Mucosa of gallbladder (tissue), 1 donor: Measurements from ENCODE around the gene BHLHE40. TPM values are rescaled to one million over a fixed set of nuclear protein-coding genes. Genes with fewer than 3 reads are reported as not detected.
"Not testable (repeated sequence)": the region's sequence is repeated elsewhere in the genome, so short reads cannot be mapped to it uniquely, and the experiment has no call there.

Experiments
- DNase-seq: peaks from one replicate; pipeline ENCODE4 v3.0.0-alpha.2; 2020; ENCODE audit warnings: low spot score
- total RNA-seq: library from RNA; stranded (reverse); gene quantifications from one replicate; pipeline ENCODE4 v1.2.1, GENCODE V29; 2021
- donor health status: DM: no; HTN: no; CAD: no.

Gene BHLHE40
- total RNA-seq, 1 donor from 2014 or later: 56.5 TPM

DNA sequence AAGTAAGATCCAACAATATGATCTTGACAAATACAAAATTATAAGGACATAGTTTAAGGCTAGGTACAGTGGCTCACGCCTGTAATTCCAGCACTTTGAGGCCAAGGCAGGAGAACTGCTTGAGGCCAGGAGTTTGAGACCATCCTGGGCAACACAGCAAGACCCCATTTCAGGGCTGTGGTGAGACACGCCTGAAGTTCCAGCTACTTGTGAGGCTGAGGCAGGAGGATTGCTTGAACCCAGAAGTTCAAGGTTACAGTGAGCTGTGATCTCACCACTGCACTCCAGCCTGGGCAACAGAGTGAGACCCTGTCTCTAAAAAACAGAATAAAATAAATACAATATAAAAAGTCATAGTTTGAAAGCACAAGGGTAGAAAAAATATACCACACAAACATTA, 17.4 kb upstream of the BHLHE40 start:
- DNase-seq: not testable (repeated sequence)

GRCh38 chr3:4963669-4964570, 15.3 kb upstream of the BHLHE40 start:
- no peak for DNase-seq

DNA sequence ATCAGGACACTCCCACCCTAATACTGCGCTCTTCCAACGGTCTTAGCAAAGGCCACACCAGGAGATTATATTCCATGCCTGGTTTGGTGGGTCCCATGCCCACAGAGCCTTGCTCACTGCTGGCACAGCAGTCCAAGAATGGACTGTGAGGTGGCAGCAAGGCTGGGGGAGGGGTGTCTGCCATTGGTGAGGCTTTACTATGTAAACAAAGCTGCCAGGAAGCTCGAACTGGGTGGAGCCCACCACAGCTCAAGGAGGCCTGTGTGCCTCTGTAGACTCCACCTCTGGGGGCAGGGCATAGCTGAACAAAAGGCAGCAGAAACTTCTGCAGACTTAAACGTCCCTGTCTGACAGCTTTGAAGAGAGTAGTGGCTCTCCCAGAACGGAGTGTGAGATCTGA, 13.2 kb upstream of the BHLHE40 start:
- DNase-seq: not testable (repeated sequence)

DNA sequence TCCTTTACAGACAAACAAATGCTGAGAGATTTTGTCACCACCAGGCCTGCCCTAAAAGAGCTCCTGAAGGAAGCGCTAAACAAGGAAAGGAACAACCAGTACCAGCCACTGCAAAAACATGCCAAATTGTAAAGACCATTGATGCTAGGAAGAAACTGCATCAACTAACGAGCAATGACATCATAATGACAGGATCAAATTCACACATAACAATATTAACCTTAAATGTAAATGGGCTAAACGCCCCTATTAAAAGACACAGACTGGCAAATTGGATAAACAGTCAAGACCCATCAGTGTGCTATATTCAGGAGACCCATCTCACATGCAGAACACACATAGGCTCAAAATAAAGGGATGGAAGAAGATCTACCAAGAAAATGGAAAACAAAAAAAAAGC, 11.6 kb upstream of the BHLHE40 start:
- not testable (repeated sequence) for DNase-seq

GRCh38 chr3:4971437-4971836, 7.8 kb upstream of the BHLHE40 start:
- not testable (repeated sequence) for DNase-seq

GRCh38 chr3:4971838-4972237, 7.4 kb upstream of the BHLHE40 start:
- DNase-seq: no peak

GRCh38 chr3:4972652-4973643, 6.3 kb upstream of the BHLHE40 start:
- DNase-seq: no peak

GRCh38 chr3:4974154-4974553, 5.1 kb upstream of the BHLHE40 start:
- no peak for DNase-seq

GRCh38 chr3:4976109-4976508, 3.1 kb upstream of the BHLHE40 start:
- peak; percentile 54 for DNase-seq

GRCh38 chr3:4977001-4977852, 2.0 kb upstream of the BHLHE40 start:
- DNase-seq: peak; percentile 75

DNA sequence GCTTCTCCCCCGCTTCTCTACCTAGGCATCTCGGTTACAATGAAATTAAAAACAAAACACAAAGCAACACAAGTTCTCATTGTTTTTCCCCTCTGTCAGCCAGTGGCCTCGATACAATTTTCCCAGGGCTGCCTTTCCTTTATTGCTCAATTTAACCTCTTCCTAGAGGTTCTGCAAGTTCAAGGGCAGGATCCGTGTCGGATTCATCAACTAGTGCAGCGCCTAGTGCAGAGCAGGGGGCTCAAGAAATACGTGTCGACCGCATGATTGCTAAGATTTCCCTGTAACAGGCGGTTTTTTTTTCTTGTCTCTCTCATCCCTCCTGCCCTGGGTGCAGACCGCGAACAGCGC, 1.4 kb upstream of the BHLHE40 start:
- no peak for DNase-seq

DNA sequence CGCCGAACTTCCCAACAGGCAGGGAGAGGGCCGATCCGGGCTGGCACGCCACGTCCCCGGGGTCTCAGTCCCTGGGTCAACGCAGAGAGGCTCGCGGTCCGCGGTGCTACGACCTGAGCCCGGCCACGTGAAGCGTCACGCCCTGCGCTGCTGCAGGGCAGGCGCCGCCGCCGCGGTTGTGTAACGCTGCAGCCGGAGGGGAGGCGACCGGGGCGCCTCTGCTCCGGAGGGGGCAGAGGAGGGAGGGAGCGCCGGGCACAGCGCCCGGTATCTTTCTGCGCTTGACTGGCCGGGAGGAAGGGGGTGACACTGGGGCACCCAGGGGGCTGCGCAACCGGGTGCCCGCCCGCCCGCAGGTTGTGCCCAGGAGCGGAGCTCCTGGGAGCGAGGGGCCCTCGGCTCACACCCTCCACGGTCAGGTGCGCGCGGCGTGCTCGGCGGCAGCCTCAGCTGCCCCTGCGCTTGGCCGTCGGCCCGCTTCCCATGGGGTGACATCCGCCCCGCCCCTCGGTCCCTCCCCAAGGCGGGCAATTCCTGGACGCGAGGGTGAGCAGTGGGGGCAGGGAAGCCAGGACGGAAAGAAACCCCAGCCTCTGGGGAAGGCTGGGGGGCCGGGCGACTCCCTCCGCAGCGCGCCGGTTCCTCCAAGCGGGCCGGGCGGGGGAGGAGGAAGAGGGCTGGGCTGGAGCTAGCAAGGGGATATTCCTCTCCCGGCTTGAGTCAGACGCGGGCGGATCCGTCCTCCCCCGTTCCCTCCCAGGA, 852 bp upstream of the BHLHE40 start:
- DNase-seq: peak; percentile 97

DNA sequence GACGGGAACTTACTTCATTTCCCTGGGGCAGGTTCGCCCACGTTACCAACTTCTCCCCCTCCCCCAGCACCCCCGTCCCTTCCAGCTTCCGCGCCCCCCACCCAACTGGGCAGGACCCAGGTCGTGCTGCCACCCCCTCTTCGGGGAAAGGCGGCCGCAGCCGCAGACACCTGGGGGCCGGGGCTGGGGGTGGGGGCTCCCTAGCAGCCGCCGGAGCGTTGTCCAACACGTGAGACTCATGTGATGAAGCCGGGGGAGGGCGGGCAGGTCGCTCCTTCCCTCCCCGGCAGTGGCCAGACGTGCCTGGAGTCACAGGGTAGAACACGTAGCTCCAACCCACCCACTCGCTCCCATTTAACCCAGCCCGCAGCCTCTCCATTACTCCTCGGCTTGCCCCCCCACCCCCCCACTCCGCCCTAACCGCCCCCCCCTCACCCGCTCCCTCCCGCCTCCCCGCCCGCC, 240 bp upstream of the BHLHE40 start:
- peak; percentile 96 for DNase-seq

GRCh38 chr3:4980229-4981203, 1.3 kb downstream of the BHLHE40 start:
- DNase-seq: peak; percentile 94

DNA sequence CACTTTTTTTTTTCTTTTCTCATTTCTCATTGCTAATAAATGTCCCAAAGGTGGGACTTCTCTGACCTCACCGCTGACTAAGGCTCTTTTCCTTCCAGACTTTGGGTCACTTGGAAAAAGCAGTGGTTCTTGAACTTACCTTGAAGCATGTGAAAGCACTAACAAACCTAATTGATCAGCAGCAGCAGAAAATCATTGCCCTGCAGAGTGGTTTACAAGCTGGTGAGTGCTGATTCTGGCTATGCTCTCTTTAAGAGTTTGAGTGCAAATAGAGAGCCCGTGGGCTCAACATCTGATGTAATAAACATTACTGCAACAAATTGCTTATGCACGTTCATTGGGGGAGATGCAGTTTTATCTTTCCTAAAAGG, 2.0 kb downstream of the BHLHE40 start:
- DNase-seq: no peak

DNA sequence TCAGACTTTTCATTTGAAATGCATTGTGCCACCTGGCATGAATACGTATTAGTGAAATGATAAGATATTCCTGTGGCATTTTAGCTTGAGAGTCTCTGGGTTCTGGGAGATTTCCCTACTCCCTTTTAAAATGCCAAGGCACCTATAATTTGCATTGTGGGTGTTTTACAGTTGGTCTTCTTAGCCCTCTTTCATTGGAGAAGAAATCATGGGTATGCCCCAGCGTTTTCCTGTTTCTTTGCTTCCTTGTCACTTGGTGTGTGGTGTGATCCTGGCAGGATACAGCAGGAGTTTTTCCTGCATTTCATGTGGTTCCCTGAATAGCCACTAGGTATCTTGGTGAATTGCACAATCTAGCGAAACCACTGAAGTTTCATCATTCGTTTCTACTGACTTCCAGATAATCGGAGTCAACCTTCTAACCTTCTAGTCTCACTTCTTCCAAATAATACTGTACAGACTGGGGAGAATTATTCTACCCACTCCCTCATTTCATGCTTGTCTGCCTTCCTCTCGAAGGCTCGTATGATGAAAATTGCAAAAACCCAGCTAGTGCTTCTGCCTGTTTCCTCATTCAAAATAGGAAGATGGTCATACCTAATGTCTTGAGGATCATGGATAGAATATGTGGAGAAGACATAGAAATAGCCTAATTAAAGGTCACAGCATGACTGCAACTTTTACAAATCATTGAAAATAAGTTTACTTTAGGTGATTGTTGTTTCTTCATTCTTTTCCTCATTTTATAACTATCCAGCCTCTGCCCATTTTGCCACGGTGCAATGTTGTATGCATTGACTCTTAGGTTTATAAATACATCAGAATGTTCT, 2.6 kb downstream of the BHLHE40 start:
- no peak for DNase-seq

DNA sequence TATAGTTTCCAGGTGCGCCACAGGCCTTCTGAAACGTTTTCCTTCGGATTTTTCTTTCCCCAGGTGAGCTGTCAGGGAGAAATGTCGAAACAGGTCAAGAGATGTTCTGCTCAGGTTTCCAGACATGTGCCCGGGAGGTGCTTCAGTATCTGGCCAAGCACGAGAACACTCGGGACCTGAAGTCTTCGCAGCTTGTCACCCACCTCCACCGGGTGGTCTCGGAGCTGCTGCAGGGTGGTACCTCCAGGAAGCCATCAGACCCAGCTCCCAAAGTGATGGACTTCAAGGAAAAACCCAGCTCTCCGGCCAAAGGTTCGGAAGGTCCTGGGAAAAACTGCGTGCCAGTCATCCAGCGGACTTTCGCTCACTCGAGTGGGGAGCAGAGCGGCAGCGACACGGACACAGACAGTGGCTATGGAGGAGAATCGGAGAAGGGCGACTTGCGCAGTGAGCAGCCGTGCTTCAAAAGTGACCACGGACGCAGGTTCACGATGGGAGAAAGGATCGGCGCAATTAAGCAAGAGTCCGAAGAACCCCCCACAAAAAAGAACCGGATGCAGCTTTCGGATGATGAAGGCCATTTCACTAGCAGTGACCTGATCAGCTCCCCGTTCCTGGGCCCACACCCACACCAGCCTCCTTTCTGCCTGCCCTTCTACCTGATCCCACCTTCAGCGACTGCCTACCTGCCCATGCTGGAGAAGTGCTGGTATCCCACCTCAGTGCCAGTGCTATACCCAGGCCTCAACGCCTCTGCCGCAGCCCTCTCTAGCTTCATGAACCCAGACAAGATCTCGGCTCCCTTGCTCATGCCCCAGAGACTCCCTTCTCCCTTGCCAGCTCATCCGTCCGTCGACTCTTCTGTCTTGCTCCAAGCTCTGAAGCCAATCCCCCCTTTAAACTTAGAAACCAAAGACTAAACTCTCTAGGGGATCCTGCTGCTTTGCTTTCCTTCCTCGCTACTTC, 3.8 kb downstream of the BHLHE40 start:
- no peak for DNase-seq
